Adrenal gland (tissue), 5 donors: ENCODE data around the gene ZFP42.

ENCODE experiments used
- POLR2A ChIP-seq, 2 donors: fragments of 450-650 bp; IDR thresholded peaks; one replicate each; pipeline ENCODE4 v1.6.1; 2017; ENCODE audit warnings: antibody characterized with exemption in 2 of 2, mild to moderate bottlenecking in 2 of 2, moderate library complexity in 1 of 2
- TF ChIP-seq, protein P1 (sequence below), 6 experiments: fragments of 450-650 bp in 4 of 6; fragments of 200-600 bp in 2 of 6; sonication (generic) in 1 of 6; IDR thresholded peaks; 1 replicate in 5 of 6; 2 replicates in 1 of 6; pipeline versions ENCODE4 v1.5.1 to v1.8.0; 2016 to 2021; ENCODE audit warnings: antibody characterized with exemption in 6 of 6, mild to moderate bottlenecking in 2 of 6, moderate library complexity in 1 of 6
- donor health status: DM: no; HTN: no; CAD: no.

DNA sequence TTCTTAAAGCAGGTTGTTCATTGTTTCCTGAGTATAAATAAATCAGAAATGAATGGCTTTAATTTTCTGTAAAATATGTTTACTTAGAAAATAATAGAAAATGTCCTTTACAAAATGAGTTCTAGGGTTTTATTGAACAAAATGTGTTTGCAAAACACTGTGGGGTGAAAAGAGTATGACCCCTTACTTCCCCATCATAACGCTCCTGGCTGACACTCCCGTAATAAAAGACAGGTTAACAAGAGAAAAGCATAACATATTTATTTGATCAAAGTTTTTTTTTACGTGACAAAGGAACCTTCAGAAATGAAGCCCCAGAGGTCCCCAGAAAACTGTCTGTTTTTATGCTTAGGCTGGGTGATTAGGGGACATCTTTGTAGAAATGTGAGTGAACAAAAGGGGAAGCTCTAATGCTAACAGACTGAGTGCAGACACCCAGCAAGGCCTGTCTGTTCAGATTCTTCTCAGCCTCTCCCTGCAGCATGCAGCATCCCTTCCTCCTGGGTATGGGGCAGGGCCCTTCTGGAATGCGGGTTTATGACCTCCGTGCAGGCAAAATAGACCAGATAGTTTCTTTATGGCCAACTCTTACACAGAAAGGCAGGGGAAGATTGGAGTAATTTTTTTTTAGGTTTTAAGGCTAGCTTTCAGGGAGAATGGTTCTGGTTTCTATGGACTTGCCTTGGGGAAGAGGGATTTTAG lies 26.1 kb downstream of the ZFP42 start:
- TF ChIP-seq, protein P1, sequence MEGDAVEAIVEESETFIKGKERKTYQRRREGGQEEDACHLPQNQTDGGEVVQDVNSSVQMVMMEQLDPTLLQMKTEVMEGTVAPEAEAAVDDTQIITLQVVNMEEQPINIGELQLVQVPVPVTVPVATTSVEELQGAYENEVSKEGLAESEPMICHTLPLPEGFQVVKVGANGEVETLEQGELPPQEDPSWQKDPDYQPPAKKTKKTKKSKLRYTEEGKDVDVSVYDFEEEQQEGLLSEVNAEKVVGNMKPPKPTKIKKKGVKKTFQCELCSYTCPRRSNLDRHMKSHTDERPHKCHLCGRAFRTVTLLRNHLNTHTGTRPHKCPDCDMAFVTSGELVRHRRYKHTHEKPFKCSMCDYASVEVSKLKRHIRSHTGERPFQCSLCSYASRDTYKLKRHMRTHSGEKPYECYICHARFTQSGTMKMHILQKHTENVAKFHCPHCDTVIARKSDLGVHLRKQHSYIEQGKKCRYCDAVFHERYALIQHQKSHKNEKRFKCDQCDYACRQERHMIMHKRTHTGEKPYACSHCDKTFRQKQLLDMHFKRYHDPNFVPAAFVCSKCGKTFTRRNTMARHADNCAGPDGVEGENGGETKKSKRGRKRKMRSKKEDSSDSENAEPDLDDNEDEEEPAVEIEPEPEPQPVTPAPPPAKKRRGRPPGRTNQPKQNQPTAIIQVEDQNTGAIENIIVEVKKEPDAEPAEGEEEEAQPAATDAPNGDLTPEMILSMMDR (IDR thresholded peaks at IDR 0.05), result no peak
- no peak for TF ChIP-seq POLR2A (IDR thresholded peaks at IDR 0.05)
